ENCODE results near the gene FAM217A.

The FAM217A gene

DNA sequence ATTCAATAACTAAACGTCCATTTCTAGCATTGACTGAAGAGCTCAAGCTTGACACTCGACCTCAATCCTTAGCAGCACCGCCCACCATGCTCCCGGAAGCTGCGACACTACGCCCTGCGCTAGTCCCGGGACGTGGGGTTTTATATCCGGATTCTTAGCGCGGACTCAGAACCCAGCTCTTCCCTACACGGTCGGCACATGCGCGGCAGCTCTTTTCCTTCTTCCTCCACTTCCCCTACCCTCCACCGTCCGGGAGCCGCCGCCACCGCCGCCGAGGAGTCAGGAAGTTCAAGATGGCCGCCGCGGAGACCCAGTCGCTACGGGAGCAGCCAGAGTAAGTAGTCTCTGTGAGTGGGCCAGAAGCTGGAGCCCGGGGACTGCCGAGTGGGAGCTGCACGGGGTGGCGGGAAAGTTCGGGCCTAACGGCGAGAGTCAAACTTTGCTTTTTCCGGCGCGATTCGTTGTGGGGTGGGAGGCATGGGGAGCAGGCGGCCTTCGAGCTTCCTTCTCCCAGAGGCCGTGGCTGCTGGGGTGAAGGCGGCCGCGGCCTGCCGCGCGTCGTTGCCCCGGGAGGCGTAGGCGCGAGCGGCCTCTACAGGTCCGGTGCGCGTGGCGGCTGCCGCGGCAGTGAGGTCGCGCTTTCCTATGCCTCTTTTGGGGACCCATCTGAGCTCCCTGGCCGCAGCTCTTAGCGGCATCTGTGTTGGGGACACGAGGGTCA is 57.6 kb downstream of the FAM217A start:
- DNase-seq: peak; percentile 98

GRCh38 chr6:4020822-4021132 is 58.2 kb downstream of the FAM217A start:
- no peak for DNase-seq

DNA sequence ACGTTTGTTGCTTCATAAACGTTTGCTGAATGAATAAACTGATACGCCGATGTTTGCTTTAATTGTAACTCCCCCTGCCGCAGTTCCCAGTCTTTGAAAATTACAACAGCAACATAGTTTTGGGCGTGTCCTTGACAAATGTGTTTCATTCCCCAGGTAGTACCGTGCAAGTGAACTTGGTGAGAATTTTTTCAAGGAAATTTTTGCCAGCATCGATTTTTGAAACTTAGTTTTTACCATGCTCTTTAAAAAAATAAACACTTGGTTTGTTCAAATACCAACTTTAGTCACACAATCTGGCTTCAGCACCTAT is 60.1 kb downstream of the FAM217A start:
- DNase-seq: no peak
